IPS DF 6.9 (cell line): ENCODE measurements around the gene SKP1.

Experiments used
- DNase-seq: peaks from one replicate; pipeline ENCODE4 v3.0.0-alpha.2; 2013; ENCODE audit warnings: low read depth, low spot score
- H3K27ac ChIP-seq: one replicate; pipeline ENCODE4 v1.5.1; 2013; ENCODE audit warnings: low read length, control low read depth
- H3K27me3 ChIP-seq: 2 replicates; pipeline ENCODE4 v1.6.1; 2013; ENCODE audit warnings: mild to moderate bottlenecking, low read length; ENCODE audit not compliant: control insufficient read depth, insufficient read depth
- H3K36me3 ChIP-seq: 2 replicates; pipeline ENCODE4 v1.6.1; 2013; ENCODE audit warnings: low read length; ENCODE audit not compliant: control insufficient read depth, insufficient read depth
- H3K4me1 ChIP-seq: 2 replicates; pipeline ENCODE4 v1.6.1; 2013; ENCODE audit warnings: low read length; ENCODE audit not compliant: control insufficient read depth, insufficient read depth
- H3K4me3 ChIP-seq: 2 replicates; pipeline ENCODE4 v1.5.1; 2013; ENCODE audit warnings: mild to moderate bottlenecking, low read length
- H3K9me3 ChIP-seq: 2 replicates; pipeline ENCODE4 v1.6.1; 2013; ENCODE audit warnings: low read length, inconsistent platforms; ENCODE audit not compliant: control insufficient read depth, insufficient read depth
- WGBS: extraction: QIAGEN DNeasy Blood & Tissue Kit; methylation state at CpG from one replicate; pipeline ENCODE4 v1.1.7; 2013; ENCODE audit warnings: mixed read lengths, missing lambda C conversion rate; ENCODE audit not compliant: insufficient read length, insufficient coverage; 5-methylcytosine and 5-hydroxymethylcytosine counted together

The SKP1 gene

GRCh38 chr5:134135091-134135655, 41.6 kb downstream of the SKP1 start:
- Histone ChIP-seq H3K4me3 (no peak overlapping the region), H3K9me3 (no peaks in the 10 kb centered on the region), H3K4me1 (peaks cover 1% of the 10 kb centered on the region; the same call in 1 of the 2 replicates), H3K36me3 (0 out of 2 replicates have a peak, but pooled peaks cover 5% of the 10 kb centered on the region), H3K27ac (no peak overlapping the region), H3K27me3 (no peaks in the 10 kb centered on the region)
- no peak for DNase-seq
- WGBS, result no CpG with 5 or more reads among the region's 7 CpGs

GRCh38 chr5:134133995-134134541, 42.7 kb downstream of the SKP1 start:
- Histone ChIP-seq H3K27ac (no peak overlapping the region), H3K27me3 (no peaks in the 10 kb centered on the region), H3K9me3 (no peaks in the 10 kb centered on the region), H3K36me3 (0 out of 2 replicates have a peak, but pooled peaks cover 5% of the 10 kb centered on the region), H3K4me1 (peaks cover 1% of the 10 kb centered on the region; the same call in 1 of the 2 replicates), H3K4me3 (no peak overlapping the region)
- DNase-seq, result no peak
- WGBS, result no CpG with 5 or more reads among the region's 6 CpGs

GRCh38 chr5:134133188-134133994, 43.4 kb downstream of the SKP1 start:
- no peak for DNase-seq
- H3K4me3 ChIP-seq, result no peak overlapping the region
- no peak overlapping the region for H3K27ac ChIP-seq
- 0 out of 2 replicates have a peak, but pooled peaks cover 5% of the 10 kb centered on the region for H3K36me3 ChIP-seq
- no CpG with 5 or more reads among the region's 9 CpGs for WGBS
- no peaks in the 10 kb centered on the region for H3K9me3 ChIP-seq
- no peaks in the 10 kb centered on the region for H3K27me3 ChIP-seq
- peaks cover 1% of the 10 kb centered on the region; the same call in 1 of the 2 replicates for H3K4me1 ChIP-seq

GRCh38 chr5:134132372-134133187, 44.2 kb downstream of the SKP1 start:
- no peaks in the 10 kb centered on the region for H3K27me3 ChIP-seq
- H3K4me3 ChIP-seq, result no peak overlapping the region
- no peaks in the 10 kb centered on the region for H3K9me3 ChIP-seq
- DNase-seq, result no peak
- no peak overlapping the region for H3K27ac ChIP-seq
- no peaks in the 10 kb centered on the region for H3K4me1 ChIP-seq
- H3K36me3 ChIP-seq, result 0 out of 2 replicates have a peak, but pooled peaks cover 5% of the 10 kb centered on the region
- WGBS, result no CpG with 5 or more reads among the region's 16 CpGs

- DNase-seq, result no peak
- Histone ChIP-seq H3K4me1 (no peaks in the 10 kb centered on the region), H3K27ac (no peak overlapping the region), H3K4me3 (no peak overlapping the region), H3K27me3 (no peaks in the 10 kb centered on the region), H3K9me3 (no peaks in the 10 kb centered on the region), H3K36me3 (0 out of 2 replicates have a peak, but pooled peaks cover 4% of the 10 kb centered on the region)
- no CpG with 5 or more reads among the region's 7 CpGs for WGBS
Observed at GRCh38 chr5:134131578-134132350, 45.0 kb downstream of the SKP1 start.

- no peak for DNase-seq
- no peak overlapping the region for H3K27ac ChIP-seq
- peaks cover 2% of the 10 kb centered on the region; the same call in 1 of the 2 replicates for H3K36me3 ChIP-seq
- no peaks in the 10 kb centered on the region for H3K27me3 ChIP-seq
- WGBS, result no CpG with 5 or more reads among the region's 3 CpGs
- no peaks in the 10 kb centered on the region; the same call in 1 of the 2 replicates for H3K4me1 ChIP-seq
- no peak overlapping the region for H3K4me3 ChIP-seq
- no peaks in the 10 kb centered on the region for H3K9me3 ChIP-seq
Observed at GRCh38 chr5:134131165-134131564, 45.6 kb downstream of the SKP1 start.

GRCh38 chr5:134130239-134130945, 46.4 kb downstream of the SKP1 start:
- H3K4me3 ChIP-seq, result no peak overlapping the region
- DNase-seq, result no peak
- no peaks in the 10 kb centered on the region; the same call in 1 of the 2 replicates for H3K4me1 ChIP-seq
- H3K36me3 ChIP-seq, result peaks cover 2% of the 10 kb centered on the region; the same call in 1 of the 2 replicates
- H3K27me3 ChIP-seq, result no peaks in the 10 kb centered on the region
- WGBS, result no CpG with 5 or more reads among the region's 8 CpGs
- no peaks in the 10 kb centered on the region for H3K9me3 ChIP-seq
- H3K27ac ChIP-seq, result no peak overlapping the region

- Histone ChIP-seq H3K27me3 (no peaks in the 10 kb centered on the region), H3K27ac (no peak overlapping the region), H3K36me3 (peaks cover 2% of the 10 kb centered on the region; the same call in 1 of the 2 replicates), H3K9me3 (no peaks in the 10 kb centered on the region), H3K4me3 (no peak overlapping the region), H3K4me1 (no peaks in the 10 kb centered on the region; the same call in 1 of the 2 replicates)
- no CpG with 5 or more reads among the region's 25 CpGs for WGBS
- no peak for DNase-seq
Observed at GRCh38 chr5:134129411-134130238, 47.1 kb downstream of the SKP1 start.

- WGBS, result no CpG with 5 or more reads among the region's 5 CpGs
- no peak for DNase-seq
- Histone ChIP-seq H3K36me3 (peaks cover 2% of the 10 kb centered on the region; the same call in 1 of the 2 replicates), H3K27ac (no peak overlapping the region), H3K4me3 (no peak overlapping the region), H3K27me3 (no peaks in the 10 kb centered on the region), H3K9me3 (no peaks in the 10 kb centered on the region), H3K4me1 (no peaks in the 10 kb centered on the region; the same call in 1 of the 2 replicates)
Observed at GRCh38 chr5:134128648-134128995, 48.1 kb downstream of the SKP1 start.
